Stimulated activated CD8-positive, alpha-beta memory T cell treated with anti-CD3 and anti-CD28 coated beads, Interleukin-4, amount 100 ng/mL, for 48 hours (primary cell): ENCODE results near the gene CDK11A.
A peak's percentile ranks its signal among the peaks of the same experiment; 100 is the strongest.

Experiments used
- DNase-seq: peaks from one replicate; pipeline ENCODE4 v3.0.0-alpha.2; 2020

Gene CDK11A

DNA sequence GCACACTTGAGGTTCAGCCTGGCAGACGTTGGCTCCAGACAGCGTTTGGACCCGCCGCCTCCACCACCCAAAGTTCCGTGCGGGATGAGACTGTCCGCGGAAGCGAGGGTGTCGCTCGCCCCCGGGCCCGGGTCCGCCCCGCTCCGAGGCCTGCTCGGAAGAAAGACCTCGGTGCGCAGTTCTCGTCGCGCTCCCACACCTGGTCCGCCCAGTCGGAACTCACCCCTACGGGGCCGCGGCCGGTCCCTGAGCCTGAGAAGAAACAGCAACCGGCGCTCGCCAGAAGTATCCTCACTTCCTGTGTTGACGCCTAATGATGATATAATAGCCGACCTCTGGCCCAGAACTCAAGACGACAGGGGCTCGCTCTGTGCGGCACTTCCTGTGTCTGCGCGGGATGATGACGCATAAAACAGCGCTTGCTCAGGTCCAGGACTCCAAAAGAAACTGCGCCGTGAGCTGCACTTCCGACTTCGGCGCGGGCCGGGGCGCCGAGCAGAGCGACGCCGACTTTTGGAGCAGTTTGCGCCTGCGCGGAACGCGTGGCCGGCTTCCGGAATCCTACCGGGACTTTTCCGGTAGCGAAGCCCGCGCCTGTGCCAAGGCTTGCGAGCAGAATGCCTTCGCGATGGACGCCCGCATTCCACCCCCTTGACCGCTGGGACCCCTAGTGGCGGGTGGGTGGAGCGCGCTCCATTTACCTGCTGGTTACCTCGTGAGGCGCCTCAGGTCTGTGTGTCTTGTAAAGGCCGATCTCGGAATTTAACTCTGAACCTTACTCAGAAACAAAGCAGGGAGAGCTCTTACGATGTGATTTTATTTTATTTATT lies at the start of gene CDK11A:
CDK11A (minus strand) TSS at position 323 of the 830 bp plus-strand sequence. CDS start 1,539 bp downstream, outside the sequence.
- DNase-seq = peak; percentile 99

GRCh38 chr1:1773874-1774273 lies 49.7 kb upstream of the CDK11A start:
- DNase-seq = no peak

- DNase-seq = no peak
These were observed 46.9 kb upstream of the CDK11A start for GRCh38 chr1:1771096-1771495.

DNA sequence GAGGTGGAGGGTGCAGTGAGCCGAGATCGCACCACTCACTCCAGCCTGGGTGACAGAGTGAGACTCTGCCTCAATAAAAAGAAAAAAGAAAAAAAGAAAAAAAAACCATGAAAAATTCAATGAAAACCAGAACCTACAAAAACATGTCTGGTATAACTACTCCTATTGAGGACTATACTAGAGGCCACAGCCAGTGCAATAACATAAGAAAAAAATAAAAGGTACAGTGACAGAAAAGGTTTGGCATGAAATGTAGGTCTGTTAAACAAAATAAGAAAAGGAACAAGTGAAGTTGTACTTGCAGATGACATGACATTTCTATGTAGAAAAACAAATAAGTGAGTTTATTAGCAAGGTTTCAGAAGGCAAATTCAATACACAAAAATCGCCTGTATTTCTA lies 45.9 kb upstream of the CDK11A start:
- DNase-seq = no peak

- DNase-seq = no peak
These were observed 44.3 kb upstream of the CDK11A start for GRCh38 chr1:1768249-1768992.

DNA sequence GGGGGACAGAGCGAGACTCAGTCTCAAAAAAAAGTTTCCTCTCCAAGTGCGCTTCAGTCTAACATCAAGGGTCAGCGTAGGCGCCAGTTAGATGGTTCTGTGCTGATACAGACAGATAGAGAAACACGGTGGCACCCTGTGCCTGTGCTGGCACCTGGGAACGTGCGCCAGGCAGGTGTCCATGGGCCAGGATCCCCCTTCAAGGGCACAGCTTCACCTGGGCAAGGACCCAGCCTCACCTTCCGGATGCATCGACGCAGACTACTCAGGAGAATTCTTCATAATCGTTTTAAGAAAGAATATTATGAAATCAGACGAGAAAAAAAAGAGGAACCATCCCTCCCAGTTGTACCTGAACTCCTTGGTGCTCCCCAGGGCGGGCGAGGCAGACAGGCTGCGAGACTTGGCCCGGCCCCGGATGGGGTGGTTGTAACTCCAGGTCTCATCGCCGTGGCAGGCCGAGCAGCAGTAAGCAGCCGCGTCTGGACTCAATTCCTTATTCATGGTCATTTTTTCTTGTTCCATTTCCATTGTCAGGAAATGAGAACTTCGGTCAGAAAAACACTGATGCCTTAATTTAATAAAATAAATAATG lies 40.8 kb upstream of the CDK11A start:
- no peak for DNase-seq

- DNase-seq = no peak
These were observed 39.8 kb upstream of the CDK11A start for GRCh38 chr1:1763657-1764621.

GRCh38 chr1:1761504-1762376 lies 37.6 kb upstream of the CDK11A start:
- DNase-seq = no peak

DNA sequence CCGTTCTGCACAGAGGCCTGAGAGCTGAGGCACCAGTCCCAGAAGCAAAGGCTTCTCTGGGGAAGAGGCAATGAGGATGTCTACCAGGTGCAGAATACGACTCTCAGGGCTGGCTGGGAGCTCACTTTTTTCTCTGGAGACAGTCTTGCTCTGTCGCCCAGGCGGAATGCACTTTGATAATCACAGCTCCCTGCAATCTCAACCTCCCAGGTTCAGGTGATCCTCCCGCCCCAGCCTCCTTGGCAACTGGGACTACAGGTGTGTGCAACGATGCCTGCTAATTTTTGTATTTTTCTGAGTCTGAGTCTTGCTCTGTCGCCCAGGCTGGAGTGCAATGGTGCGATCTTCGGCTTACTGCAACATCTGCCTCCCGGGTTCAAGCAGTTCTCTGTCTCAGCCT lies 36.6 kb upstream of the CDK11A start:
- no peak for DNase-seq

GRCh38 chr1:1760345-1760650 lies 36.1 kb upstream of the CDK11A start:
- DNase-seq = no peak

DNA sequence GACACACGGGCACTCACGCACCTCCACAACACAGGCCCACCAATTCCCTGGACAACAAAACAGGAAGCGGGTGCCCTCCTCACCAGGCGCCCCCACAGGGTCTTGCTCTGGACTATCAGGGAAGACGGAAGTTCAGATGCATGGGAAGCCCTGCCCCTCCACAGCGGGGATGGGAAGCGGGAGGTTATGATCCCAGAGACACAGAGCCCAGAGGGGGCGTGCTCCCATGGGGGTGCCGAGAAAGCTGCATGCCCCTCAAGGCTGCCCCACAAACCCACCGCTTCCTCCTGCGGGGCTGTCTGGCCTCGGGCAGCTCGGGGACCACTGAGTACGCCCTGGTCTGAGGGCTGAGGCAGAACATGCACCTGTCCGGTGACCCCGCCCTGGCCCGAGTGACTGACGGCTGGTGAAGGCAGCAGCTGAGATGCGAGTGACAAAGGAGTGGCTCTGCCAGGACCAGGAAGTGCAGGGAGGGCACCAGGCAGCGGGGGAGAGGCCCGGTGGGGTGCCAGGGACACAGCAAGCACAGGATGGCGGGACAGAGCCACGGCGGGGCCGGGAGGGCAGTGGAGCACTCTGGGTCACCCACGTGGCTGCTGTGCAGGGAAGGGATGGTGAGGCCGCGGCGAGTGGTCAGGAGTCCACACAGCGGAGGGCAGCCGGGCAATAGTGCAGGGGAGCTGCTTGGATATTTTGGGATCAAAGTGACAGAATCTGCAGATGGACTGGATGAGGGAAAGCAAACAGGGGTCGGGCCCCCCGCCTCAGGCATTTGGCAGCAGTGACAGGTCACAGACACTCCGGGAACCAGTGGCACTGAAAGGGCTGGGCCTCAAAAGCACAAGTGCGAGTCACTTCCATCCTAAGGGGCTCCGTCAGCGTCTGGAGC lies 35.5 kb upstream of the CDK11A start:
- no peak for DNase-seq

GRCh38 chr1:1758692-1759455 lies 34.7 kb upstream of the CDK11A start:
- DNase-seq = no peak

DNA sequence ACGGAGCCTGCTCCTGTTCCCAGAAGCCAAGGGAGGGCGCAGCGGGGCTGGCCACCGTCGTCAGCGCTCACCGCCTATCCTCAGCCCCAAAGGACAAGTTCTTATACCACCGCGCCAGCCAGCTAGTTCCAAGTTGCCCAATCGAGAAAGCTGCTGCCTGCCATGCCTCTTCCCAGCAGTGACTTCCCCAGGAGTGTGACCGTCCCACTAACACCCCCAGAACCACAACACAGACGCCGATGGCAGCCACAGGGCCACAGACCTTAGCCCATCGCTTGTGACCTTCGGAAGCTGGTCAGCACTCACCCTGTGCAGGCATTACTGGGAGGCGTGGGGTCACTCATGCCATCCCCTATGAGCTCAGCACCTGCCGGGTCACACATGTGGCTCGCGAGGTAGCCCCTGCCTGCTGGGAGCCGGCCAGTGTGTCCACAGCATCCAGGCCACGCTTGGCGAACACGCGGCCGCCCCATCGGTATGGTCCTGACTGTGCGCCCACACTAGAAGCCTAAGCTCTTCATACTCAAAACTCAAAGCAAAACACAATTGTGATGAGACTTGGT lies 34.0 kb upstream of the CDK11A start:
- DNase-seq = no peak

- no peak for DNase-seq
These were observed 33.4 kb upstream of the CDK11A start for GRCh38 chr1:1757422-1758058.

GRCh38 chr1:1756661-1757421 lies 32.7 kb upstream of the CDK11A start:
- DNase-seq = no peak

- no peak for DNase-seq
These were observed 31.7 kb upstream of the CDK11A start for GRCh38 chr1:1755852-1756251.

DNA sequence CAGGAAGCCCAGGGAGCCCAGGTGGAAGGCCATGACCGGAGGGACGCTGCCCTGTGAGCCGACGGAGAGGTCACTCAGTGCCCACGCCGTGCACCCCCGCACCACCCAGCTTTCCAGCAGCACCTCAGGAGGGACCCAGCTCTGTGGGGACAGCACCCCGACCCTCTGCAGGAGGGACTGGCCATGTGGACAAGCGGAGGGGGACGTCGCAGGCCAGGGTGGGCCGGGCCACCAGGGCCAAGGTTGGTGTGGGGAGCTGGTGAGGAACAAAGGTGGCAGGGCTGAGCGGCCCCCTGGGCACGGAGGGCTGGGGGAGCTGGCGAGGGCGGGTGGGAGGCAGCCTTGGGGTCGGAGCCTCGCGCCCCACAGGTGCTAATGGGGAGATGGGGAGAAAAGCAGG lies 31.3 kb upstream of the CDK11A start:
- no peak for DNase-seq
